Activated T-cell treated with anti-CD3 and anti-CD28 coated beads, Interleukin-2, amount 50 U/mL, for 4 hours (primary cell): ENCODE measurements around the gene HOMER2. TPM values are rescaled to one million over a fixed set of nuclear protein-coding genes. Genes with fewer than 3 reads are reported as not detected.
A peak's percentile ranks its signal among the peaks of the same experiment; 100 is the strongest.
"Not testable (repeated sequence)": the region's sequence is repeated elsewhere in the genome, so short reads cannot be mapped to it uniquely, and the experiment has no call there.

ENCODE experiments used
- ATAC-seq, 2 donors: fragments of 200-7000 bp; cut with Tn5 transposase; one replicate each; pipeline ENCODE4 v1.10.0; 2021
- DNase-seq: peaks from one replicate; pipeline ENCODE4 v3.0.0-alpha.2; 2020
- H3K27me3 Mint-ChIP-seq: one replicate; pipeline ENCODE4 v1.8.0; 2021; ENCODE audit warnings: low read depth, mixed read lengths
- H3K36me3 Mint-ChIP-seq: one replicate; pipeline ENCODE4 v1.8.0; 2022; ENCODE audit warnings: mixed read lengths; ENCODE audit not compliant: insufficient read depth
- H3K4me1 Mint-ChIP-seq: one replicate; pipeline ENCODE4 v1.8.0; 2021; ENCODE audit warnings: low read depth, mixed read lengths
- H3K4me3 Mint-ChIP-seq: one replicate; pipeline ENCODE4 v1.8.0; 2021; ENCODE audit warnings: mild to moderate bottlenecking, moderate library complexity, mixed read lengths
- H3K9me3 Mint-ChIP-seq: one replicate; pipeline ENCODE4 v1.8.0; 2021; ENCODE audit warnings: mixed read lengths
- total RNA-seq, 3 donors: library from RNA; stranded (reverse); gene quantifications; one replicate each; pipeline ENCODE4 v1.2.1, GENCODE V29; 2021

The HOMER2 gene
- total RNA-seq, 3 donors from 2014 or later: 2.3 to 3.8 (median 3.3) TPM

DNA sequence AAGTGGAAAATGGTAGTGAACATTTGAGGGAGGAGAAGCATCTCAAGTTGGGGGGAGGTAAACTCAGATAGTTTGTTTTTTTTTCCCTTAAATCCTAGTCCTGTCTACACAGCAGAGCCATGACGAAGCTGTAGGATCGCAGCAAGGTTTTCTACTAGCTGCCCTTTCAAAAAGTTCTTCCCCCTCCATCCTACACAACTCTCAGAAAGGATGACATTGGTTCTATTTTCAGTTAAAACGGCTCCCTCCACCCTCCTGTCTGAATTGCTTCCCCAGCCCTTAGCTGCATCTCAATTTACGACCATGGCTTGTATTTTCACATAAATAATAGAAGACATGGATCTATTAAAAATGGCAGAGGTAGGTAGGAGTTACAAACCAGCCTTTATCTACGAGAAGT lies 2.2 kb downstream of the HOMER2 start:
- no peaks in the 10 kb centered on the region for H3K9me3 Mint-ChIP-seq
- ATAC-seq (no peak), DNase-seq (no peak)
- H3K4me3 Mint-ChIP-seq: no peak overlapping the region
- no peaks in the 10 kb centered on the region for H3K36me3 Mint-ChIP-seq
- peaks cover 21% of the 10 kb centered on the region for H3K27me3 Mint-ChIP-seq
- H3K4me1 Mint-ChIP-seq: no peaks in the 10 kb centered on the region

DNA sequence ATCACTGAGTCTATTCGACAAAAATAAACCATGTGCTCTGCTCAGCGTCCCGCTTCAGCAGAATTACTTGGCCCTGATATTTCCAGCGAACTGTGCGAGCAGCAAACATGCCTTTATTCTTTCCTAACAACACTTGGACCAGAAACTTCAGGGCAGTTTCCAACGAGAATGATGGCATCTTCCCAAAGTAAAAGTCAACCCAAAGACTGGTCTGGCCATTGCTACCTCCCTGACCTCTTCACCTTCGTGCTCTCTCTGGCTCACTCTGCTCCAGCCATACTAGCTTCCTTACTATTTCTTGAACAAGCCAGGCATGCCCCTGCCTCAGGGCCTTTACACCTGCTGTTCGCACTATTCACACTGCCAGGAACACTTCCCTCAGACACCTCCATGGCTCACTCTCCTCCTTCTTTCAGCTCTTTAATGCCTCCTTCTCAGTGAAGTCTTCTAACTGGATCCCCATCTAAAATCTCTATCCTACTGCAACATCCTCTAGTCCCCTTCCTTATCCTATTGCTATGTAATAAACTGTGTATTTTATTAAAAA lies 6.3 kb downstream of the HOMER2 start:
- H3K4me1 Mint-ChIP-seq: no peaks in the 10 kb centered on the region
- H3K27me3 Mint-ChIP-seq: peaks cover 20% of the 10 kb centered on the region
- ATAC-seq (no peak), DNase-seq (no peak)
- H3K36me3 Mint-ChIP-seq: no peaks in the 10 kb centered on the region
- H3K9me3 Mint-ChIP-seq: no peaks in the 10 kb centered on the region
- no peak overlapping the region for H3K4me3 Mint-ChIP-seq

DNA sequence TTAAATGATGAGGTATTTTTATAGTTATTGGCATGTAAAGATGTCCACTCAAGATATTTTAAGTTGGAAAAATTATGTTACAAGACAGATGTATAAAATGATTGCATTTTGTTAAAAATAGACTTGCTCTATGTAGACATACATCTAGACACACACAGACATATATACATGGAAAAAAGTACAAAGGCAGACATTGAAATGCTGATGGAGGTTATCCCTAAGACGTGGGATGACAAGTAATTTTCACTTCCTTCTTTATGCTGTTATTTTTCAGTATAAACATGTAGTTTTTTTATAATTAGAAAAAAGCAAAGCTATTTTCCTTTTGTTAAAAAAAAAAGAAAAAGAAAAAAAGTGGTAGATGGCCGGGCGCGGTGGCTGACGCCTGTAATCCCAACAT lies 7.2 kb downstream of the HOMER2 start:
- ATAC-seq: no peak
- Mint-ChIP-seq H3K36me3 (no peaks in the 10 kb centered on the region), H3K4me3 (no peak overlapping the region), H3K4me1 (no peaks in the 10 kb centered on the region), H3K9me3 (no peaks in the 10 kb centered on the region), H3K27me3 (peaks cover 24% of the 10 kb centered on the region)
- DNase-seq: no peak

DNA sequence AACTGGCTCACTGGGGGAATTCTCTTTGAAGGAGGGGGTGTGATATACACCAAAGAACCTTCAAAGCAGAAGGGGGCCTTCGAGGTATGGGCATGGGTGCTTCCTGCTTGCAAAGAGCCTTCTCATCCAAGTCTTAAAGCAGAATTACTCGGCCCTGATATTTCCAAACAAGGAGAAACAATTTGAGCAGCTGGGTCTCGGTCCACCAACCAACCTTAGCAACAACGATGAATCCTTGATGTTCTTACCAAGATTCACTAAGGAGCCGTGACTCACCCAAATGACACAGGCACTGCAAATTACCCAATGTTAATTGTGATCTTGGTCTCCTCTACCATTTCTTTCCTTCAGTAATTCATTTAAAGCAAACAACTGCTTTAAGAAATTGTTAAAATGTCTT lies 7.7 kb downstream of the HOMER2 start:
- Mint-ChIP-seq H3K27me3 (peaks cover 24% of the 10 kb centered on the region), H3K36me3 (no peaks in the 10 kb centered on the region)

DNA sequence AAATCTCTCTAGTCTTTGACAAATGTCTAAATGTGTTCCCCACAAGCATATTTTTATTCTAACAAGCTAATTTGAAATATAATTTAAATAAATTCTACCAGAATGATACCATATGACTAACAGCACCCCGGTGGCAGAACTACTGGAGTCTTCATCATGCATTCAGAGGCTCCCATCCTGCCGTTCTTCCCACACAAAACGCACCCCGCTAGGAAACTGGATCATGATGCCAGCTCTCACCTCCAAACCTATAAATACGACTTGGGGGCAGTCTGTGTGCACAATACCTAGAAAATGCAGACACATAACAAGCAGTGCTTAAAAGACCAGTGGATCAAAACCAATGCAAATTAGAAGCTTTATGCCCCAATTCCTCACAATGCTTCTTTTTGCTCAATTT lies 8.5 kb downstream of the HOMER2 start:
- no peaks in the 10 kb centered on the region for H3K36me3 Mint-ChIP-seq
- ATAC-seq (no peak), DNase-seq (no peak)
- no peak overlapping the region for H3K4me3 Mint-ChIP-seq
- no peaks in the 10 kb centered on the region for H3K9me3 Mint-ChIP-seq
- H3K4me1 Mint-ChIP-seq: no peaks in the 10 kb centered on the region
- H3K27me3 Mint-ChIP-seq: peaks cover 25% of the 10 kb centered on the region

More for the DNA sequence above, 7.7 kb downstream of the HOMER2 start:
- no peaks in the 10 kb centered on the region for H3K9me3 Mint-ChIP-seq
- no peak overlapping the region for H3K4me3 Mint-ChIP-seq
- H3K4me1 Mint-ChIP-seq: no peaks in the 10 kb centered on the region
- ATAC-seq: no peak
- DNase-seq: no peak

DNA sequence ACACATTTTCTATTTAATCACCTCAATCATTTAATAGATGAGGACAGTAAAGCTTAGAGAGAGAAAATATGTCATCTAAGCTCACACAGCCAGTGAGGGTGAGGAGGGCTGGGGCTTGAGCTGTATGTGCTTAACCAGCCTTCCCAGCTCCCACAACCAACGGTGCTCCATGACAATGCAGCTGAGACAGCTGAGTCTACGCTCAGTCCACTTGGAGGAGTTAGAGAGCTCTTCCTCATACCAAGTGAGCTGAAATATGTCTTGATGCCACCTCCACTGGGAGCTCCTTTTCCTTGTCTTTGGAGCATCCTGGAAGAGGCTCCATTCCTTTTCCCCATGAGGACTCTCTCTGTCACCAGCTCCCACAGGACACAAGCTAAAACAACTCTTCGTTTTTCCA lies 9.3 kb downstream of the HOMER2 start:
- no peaks in the 10 kb centered on the region for H3K4me1 Mint-ChIP-seq
- ATAC-seq: no peak

DNA sequence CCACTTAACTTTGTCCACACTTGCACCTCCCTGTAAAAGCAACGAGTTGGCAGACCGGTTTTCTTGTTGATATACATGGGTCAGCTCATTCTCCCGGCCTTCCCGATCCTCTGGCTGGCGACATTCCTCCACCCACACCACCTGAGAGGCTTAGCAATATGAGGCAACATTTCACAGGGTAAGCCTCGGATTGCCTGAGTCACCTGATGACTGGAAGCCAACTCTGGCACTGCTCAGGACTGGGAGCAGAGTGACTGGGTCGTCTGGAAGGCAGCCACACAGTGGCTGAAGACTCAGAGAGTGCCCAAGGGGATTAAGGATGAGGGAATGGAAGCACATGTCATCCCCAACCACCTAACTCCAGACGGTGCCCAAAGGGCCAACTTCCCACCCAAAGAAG lies 9.8 kb downstream of the HOMER2 start:
- no peak overlapping the region for H3K4me3 Mint-ChIP-seq
- H3K9me3 Mint-ChIP-seq: no peaks in the 10 kb centered on the region
- no peaks in the 10 kb centered on the region for H3K4me1 Mint-ChIP-seq
- peaks cover 26% of the 10 kb centered on the region for H3K27me3 Mint-ChIP-seq
- H3K36me3 Mint-ChIP-seq: no peaks in the 10 kb centered on the region
- DNase-seq (no peak), ATAC-seq (no peak)

More for the DNA sequence above, 9.3 kb downstream of the HOMER2 start:
- Mint-ChIP-seq H3K27me3 (peaks cover 29% of the 10 kb centered on the region), H3K4me3 (no peak overlapping the region), H3K9me3 (no peaks in the 10 kb centered on the region), H3K36me3 (no peaks in the 10 kb centered on the region)
- no peak for DNase-seq

DNA sequence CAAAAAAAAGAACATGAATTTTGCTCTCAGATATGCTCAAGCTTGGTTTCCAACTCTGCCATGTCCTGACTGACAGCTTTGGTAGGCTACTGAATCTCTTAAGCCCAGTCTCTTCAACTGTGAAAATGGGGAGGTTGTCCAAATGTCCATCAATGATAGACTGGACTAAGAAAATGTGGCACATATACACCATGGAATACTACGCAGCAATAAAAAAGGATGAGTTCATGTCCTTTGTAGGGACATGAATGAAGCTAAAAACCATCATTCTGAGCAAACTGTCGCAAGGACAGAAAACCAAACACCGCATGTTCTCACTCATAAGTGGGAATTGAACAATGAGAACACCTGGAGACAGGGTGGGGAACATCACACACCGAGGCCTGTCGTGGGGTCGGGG lies 12.8 kb downstream of the HOMER2 start:
- not testable (repeated sequence) for H3K4me3 Mint-ChIP-seq, ATAC-seq, H3K4me1 Mint-ChIP-seq, H3K36me3 Mint-ChIP-seq, H3K9me3 Mint-ChIP-seq, DNase-seq
- H3K27me3 Mint-ChIP-seq: peaks cover 18% of the 10 kb centered on the region

DNA sequence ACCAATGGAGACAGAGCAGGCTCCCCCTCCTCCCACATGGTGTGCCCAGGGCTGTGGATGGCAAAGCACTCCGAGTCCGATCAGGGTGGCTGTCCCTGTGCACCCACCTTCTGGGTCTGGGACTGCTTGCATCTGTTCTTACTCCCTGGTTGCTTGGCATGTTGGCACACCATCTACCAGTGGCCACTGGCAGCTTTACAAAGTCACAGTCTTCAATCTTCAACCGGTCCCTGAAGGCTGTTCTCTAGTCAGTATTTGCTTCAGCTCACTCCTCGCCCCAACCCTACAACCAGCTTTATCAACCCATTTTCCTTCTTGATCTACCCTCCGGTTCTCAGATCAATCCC lies 14.8 kb downstream of the HOMER2 start:
- Mint-ChIP-seq H3K27me3 (peaks cover 18% of the 10 kb centered on the region), H3K4me1 (no peaks in the 10 kb centered on the region), H3K36me3 (no peaks in the 10 kb centered on the region), H3K9me3 (no peaks in the 10 kb centered on the region), H3K4me3 (no peak overlapping the region)
- ATAC-seq: no peak
- DNase-seq: no peak

DNA sequence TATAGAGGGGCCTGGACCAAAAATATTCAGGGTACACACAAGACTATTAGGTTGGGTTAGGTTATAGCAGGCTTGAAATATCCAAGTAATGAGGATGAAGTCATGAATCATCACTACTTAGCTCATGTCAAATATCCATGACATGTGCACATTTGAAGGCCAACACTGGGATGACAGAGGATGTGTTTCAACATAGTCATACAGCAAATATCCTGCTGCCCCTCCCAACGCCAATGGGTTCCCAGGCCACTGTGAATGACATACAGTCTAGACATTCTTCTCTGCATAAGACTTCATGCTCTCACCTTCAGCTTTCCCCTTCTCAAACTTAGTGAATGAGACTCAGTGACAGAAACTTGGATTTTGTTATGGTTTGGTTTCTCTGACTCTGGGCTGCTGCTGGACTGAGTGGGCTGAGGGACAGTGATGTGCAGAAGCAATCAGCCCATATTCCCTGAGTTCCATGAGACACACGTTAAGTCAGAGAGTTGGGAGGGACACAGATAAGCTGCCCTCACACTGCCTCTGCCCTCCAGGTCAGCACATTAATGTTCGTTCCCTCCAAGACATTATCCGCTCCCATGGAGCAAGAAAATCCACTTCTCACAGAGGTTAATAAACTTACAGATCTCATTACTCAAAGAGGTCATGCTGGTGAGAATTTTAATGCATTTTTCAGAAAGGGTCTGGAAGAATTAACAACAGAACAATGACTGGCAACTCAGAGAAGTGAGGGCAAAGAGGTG lies 15.4 kb downstream of the HOMER2 start:
- DNase-seq (no peak), ATAC-seq (no peak)
- H3K4me3 Mint-ChIP-seq: no peak overlapping the region
- no peaks in the 10 kb centered on the region for H3K36me3 Mint-ChIP-seq
- H3K4me1 Mint-ChIP-seq: no peaks in the 10 kb centered on the region
- H3K9me3 Mint-ChIP-seq: no peaks in the 10 kb centered on the region
- H3K27me3 Mint-ChIP-seq: peaks cover 18% of the 10 kb centered on the region

DNA sequence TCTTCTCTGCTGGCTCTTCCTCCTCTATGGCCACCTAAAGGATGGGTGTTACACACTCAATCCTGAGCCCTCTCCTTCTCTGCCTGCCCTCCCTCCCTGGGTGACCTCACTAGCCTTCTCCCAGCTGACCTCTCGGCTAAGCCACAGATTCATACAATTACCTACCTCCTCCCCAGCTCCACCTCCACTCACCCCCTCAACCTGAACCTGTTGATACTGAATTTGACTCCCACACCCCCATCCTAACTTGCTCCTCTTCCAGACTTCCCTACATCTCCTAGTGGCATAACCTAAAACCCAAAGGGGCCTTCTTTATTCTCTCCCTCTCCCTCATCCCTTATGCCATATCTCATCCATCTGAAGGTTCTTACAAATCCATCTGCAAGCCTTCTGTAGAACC lies 17.1 kb downstream of the HOMER2 start:
- Mint-ChIP-seq H3K36me3 (no peaks in the 10 kb centered on the region), H3K4me1 (no peaks in the 10 kb centered on the region), H3K27me3 (peaks cover 7% of the 10 kb centered on the region), H3K9me3 (no peaks in the 10 kb centered on the region), H3K4me3 (no peak overlapping the region)
- no peak for ATAC-seq
- DNase-seq: no peak

DNA sequence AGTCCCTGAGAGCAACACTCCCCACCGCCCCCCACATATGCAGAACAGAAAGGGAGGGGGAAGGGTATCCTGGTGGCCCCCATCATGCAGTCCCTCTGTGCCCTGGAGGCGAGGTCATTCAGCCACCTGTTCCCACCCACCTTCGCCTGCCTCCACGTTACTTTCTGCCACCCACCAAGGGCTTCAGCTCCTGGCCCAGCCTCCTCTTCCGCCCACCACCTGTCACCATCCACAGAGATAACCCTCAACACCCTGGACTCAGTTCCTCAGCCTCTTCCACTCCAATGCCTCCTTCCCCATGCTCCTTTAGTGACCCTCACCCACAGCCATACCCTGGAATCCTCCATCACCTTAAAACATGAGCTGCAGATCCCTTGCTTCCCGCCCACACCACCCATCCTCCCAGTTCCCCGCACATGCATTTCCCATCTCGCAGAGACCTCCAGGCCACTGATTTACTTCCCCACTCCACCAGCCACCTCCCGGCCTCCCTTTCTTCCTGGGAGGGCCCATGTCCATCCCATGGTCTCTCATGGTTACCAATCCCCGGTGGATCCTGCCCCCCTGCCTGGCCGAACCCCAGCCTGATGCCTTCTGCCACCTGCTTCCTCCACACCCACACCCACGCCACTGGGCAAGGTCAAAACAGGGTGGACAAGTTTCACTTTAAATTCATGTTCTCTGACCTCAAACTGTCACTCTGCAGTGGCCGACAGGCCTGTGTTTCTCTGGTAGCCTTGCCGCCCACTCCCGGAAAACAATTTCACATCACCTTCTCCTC lies 18.2 kb downstream of the HOMER2 start:
- Mint-ChIP-seq H3K9me3 (no peaks in the 10 kb centered on the region), H3K36me3 (no peaks in the 10 kb centered on the region), H3K4me1 (no peaks in the 10 kb centered on the region), H3K4me3 (no peak overlapping the region), H3K27me3 (peaks cover 7% of the 10 kb centered on the region)
- no peak for ATAC-seq
- no peak for DNase-seq

DNA sequence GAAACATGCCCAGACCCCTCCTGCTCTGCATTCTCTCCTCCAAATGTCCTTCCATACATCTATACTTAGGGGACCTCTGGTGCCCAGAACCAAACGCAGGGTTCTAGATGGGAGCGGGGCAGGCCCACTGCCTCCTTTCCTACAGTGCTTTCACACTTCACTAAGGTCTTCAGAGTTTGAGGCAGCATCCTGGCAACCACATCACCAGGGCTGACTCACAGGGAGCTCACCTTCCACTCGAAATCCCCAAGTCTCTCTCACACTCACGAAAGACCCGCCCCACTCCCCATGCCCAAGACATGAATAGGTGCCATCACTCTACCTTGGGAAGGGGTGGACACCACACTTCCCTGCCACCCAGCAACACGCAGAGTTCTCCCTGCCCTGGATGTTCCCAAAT lies 18.9 kb downstream of the HOMER2 start:
- DNase-seq (no peak), ATAC-seq (peak; percentile 59 to 69)
- H3K4me1 Mint-ChIP-seq: no peaks in the 10 kb centered on the region
- no peak overlapping the region for H3K4me3 Mint-ChIP-seq
- H3K9me3 Mint-ChIP-seq: no peaks in the 10 kb centered on the region
- peaks cover 5% of the 10 kb centered on the region for H3K27me3 Mint-ChIP-seq
- no peaks in the 10 kb centered on the region for H3K36me3 Mint-ChIP-seq

DNA sequence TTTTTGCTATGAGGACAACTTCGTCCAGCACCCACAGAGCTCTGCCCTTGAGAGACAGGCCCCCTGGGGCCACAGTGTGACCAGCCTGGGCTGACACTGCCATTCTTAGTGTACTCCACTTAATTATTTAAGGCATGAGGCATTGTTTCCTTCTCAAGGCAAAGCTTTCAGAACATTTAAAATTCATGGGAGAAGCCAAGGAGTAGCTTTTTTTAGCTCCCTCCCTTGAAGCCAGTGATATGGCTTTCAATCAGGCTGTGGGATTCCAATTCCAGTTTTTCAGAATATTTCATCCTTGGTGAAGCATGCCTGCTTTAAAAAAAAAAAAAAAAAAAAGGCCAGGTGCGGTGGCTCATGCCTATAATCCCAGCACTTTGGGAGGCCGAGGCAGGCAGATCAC lies 21.3 kb downstream of the HOMER2 start:
- no peak for DNase-seq
- H3K36me3 Mint-ChIP-seq: no peaks in the 10 kb centered on the region
- no peaks in the 10 kb centered on the region for H3K4me1 Mint-ChIP-seq
- H3K27me3 Mint-ChIP-seq: peaks cover 2% of the 10 kb centered on the region
- no peak for ATAC-seq
- no peak overlapping the region for H3K4me3 Mint-ChIP-seq
- no peaks in the 10 kb centered on the region for H3K9me3 Mint-ChIP-seq

DNA sequence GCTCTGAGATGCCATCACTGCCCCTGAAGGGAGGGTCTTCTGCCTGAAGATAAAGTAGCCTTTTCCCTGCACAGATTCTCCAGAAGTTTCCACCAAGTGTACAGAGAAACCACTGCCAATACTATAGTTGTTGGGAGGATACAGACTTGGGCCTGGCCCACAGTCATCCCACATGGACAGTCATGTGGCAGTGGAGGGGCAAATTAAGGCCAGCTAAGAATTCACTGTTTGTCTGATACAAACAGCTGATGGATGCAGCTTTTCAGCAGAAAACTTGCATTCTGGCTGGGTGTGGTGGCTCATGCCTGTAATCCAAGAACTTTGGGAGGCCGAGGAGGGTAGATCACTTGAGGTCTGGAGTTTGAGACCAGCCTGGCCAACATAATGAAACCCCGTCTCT lies 22.1 kb downstream of the HOMER2 start:
- no peak overlapping the region for H3K4me3 Mint-ChIP-seq
- H3K36me3 Mint-ChIP-seq: no peaks in the 10 kb centered on the region
- H3K4me1 Mint-ChIP-seq: no peaks in the 10 kb centered on the region
- no peaks in the 10 kb centered on the region for H3K9me3 Mint-ChIP-seq
- H3K27me3 Mint-ChIP-seq: peaks cover 2% of the 10 kb centered on the region
- ATAC-seq (no peak), DNase-seq (no peak)
